Measurements from ENCODE around the gene SMARCD2.

- TF ChIP-seq YY1 (IDR thresholded peaks at IDR 0.05; ENCODE audit: insufficient read depth, insufficient read length), result no peak
- no peak for TF ChIP-seq ZNF274 (IDR thresholded peaks at IDR 0.05; ENCODE audit: low read depth, low read length)
Observed at GRCh38 chr17:63785556-63785955, 56.9 kb downstream of the SMARCD2 start.
